GM19395 (cell line): ENCODE results near the gene SMIM17.
"Not testable (repeated sequence)": the region's sequence is repeated elsewhere in the genome, so short reads cannot be mapped to it uniquely, and the experiment has no call there.

Experiments used
- ATAC-seq: cut with Tn5 transposase; IDR thresholded peaks from one replicate; pipeline ENCODE4 v1.9.1; 2021; ENCODE audit warnings: mild to moderate bottlenecking, moderate library complexity; ENCODE audit not compliant: unreplicated experiment

Gene SMIM17

DNA sequence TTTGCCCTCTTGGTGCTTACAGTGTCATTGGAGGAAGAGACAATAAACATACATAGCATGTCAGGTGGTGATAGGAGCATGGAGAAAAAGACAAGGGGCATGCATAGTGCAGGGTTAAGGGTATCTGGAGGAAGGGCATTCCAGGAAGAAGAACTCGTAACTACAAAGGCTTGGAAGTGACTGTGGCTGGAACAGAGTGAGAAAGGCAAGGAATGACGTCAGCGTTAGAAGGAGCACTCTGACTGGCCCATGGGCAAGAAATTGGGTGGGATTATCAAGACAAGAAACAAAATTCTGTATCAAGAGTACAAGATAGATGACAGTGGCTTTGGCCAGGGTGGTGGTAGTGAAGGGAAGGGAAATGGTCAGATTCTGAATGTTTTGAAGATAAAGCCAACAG lies 11.2 kb downstream of the SMIM17 start:
- ATAC-seq = no peak

DNA sequence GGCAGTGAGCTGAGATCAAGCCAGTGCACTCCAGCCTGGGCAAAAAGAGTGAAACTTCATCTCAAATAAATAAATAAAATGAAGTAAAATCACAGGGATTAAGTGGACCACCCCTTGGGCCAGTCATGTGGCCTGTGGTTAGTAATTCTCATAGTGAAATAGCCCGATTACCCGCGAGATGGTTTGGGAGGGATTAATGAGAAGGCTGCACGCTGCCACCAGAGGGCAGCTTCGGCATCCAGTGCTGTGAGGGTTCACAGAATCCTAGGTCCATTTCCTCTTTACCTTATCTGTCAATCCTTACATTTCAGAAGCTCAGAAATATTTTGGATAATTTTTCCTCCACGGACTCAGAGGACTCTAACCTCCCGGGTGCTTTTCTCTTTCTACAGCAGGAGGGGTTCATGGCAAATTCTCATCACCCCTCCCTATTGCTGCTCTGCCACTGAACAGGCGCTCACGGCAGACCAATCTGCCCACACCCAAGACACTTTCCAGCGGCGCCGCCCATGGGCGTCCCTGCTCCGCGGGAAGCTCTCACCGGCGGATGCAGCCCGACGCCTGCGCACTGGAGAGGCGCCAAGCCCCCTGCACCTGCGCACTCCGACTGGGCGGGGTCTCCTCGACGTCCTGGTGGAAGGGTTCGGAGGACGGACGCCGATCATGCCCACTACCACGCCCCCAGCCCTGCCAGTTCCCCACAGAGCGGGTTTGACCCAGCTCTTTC lies 17.6 kb downstream of the SMIM17 start:
- ATAC-seq = no peak

DNA sequence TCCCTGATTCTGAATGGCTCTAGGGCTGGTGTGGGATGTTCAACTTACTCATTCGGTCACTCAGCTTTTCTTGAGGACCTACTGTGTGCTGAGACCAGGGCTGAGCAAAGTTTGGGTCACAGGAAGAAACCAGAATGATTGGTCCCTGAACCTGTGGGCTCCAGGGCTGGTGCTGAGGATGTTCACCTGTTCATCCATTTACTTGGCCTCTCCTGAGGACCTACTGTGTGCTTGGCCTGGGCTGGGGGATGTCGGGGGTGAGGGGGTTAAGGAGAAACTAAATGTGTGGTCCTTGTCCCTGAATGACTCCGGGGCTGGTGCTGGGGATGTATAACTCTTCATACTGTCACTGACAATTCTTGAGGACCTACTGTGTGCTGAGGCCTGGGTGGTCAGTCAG lies 18.3 kb downstream of the SMIM17 start:
- ATAC-seq = no peak

- no peak for ATAC-seq
These were observed 21.1 kb downstream of the SMIM17 start for GRCh38 chr19:56663931-56664500.

- ATAC-seq = no peak
These were observed 21.6 kb downstream of the SMIM17 start for GRCh38 chr19:56664511-56664910.

DNA sequence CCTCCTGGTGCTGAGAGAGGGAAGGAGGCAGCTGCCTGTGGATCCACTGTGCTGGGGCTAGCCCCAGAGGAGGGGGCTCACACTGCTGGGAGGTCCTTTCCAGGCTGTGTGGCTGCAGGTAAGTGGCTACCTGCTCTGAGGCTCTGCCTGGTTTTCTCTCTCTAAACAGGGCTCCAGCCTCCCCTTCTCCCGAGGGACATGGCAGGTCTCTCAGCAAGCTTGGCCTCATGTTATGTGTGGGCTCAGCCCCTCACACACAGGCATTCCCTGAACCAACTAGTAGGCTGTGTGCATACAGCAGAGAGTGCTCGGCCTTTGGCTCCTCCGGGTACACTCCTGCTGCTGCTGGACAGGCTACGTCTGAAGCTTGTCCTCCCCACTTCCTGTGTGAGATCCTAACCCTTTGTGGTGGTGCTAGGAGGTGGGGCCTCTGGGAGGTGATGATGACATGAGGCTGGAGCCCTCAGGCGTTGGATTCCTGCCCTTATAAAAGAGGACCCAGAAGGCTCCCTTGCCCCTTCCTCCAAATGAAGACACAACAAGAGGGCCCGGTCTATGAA lies 24.4 kb downstream of the SMIM17 start:
- ATAC-seq = no peak

DNA sequence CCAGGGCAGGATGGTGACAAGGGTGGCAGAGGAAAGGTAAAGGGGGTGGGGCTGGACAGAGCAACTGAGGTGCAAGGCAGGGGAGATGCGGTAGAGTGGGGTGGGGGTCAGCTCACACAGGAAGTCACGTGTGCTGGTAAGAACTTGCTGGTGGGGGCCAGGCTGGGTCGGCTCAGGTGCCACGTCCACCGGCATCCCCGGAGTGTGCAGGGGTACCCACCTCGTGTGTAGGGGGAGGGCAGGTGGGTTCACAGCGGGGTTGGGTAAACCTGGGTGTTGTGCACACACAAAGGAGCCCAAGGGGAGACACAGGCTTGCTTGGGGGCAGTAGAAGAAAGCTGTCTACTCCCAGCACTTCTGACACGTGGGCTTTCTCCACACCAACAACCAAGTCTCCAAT lies 25.7 kb downstream of the SMIM17 start:
- ATAC-seq = no peak

DNA sequence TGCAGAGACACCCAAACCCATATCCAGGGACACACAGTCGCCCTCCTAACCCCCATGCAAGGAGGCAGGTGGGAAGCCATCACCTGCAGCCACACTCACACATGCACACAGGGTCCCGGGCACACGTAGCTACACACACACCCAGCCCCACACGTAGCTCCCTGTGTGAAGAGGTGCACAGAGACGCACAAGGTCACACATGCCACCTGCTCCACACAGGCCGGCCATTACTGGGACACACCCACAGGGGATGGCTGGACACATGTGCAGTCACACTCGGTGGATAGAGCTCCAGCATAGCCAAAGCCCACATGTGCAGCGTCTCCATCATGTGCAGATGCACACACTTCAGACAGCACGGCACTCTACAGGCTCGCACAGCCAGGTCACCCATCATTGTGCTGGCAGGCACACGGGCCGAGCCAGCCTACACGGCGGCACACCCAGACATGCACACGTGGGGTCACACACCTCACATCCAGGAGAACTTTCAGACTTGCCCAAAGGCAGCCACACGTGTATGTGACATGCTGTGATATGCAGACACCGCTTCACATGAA lies 27.5 kb downstream of the SMIM17 start:
- no peak for ATAC-seq

- ATAC-seq = no peak
These were observed 28.1 kb downstream of the SMIM17 start for GRCh38 chr19:56670961-56671612.

DNA sequence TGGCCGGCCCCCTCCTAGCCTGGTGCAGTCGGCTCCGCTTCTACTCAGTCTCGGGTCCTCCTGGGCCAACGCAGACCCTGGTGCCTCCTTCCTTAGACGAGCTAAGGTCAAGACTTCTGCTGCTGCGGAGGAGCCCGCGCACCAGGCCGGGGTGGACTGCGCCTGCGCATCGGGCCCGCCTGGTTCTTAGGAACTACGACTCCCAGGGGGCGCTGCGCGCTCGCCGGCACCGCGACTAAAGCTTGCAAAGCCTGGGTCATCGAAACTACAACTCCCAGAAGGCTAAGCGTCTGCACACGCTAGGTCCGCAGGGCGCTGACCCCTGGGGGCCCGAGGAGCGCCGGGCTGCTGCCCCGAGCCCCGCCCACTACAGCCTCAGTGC lies 28.6 kb downstream of the SMIM17 start, which contains the start of gene ZNF835:
TSS of gene ZNF835 (minus strand) at position 145 of the 382 bp plus-strand sequence. CDS start 6,559 bp downstream, outside the sequence.
- ATAC-seq = no peak

DNA sequence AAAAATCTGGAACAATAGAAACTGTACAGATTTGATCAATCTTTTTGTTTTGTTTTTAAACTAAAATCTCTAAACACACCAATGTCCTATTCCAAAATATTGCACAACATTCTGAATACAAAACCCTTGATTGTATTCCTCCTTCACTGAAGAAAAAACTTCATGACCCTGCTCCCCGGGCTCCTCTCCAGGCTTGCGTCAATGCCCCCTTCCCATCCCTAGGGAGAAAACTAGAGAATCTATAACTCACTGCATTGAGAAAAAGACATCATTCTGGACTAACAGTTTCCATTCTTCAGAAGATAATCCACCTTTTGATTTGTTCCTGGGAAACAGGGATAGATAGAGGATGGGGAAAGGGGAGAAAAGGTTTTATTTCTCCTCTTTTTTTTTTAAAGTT lies 29.7 kb downstream of the SMIM17 start:
- ATAC-seq = not testable (repeated sequence)

- no peak for ATAC-seq
These were observed 35.2 kb downstream of the SMIM17 start for GRCh38 chr19:56678205-56678604.

DNA sequence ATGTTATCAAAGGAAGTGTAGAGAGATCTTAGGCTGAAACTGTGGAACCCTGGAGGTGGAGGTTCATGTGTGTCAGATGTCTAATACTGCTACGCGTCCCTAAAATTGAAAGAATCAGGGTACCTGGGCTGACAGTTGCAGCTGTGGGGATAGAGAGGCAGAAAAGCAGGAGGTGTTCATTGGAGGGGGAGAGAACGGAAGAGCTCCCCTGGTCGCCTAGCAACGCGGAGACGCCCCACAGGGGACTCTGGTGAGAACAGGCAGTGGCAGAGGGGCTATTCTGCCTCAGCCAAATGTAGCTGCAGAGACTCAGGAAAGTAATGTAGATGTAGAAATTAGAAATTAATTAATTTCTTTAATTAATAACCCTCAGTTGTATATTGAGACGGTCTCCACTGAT lies 38.7 kb downstream of the SMIM17 start:
- no peak for ATAC-seq

- ATAC-seq = no peak
These were observed 40.2 kb downstream of the SMIM17 start for GRCh38 chr19:56683116-56683515.

DNA sequence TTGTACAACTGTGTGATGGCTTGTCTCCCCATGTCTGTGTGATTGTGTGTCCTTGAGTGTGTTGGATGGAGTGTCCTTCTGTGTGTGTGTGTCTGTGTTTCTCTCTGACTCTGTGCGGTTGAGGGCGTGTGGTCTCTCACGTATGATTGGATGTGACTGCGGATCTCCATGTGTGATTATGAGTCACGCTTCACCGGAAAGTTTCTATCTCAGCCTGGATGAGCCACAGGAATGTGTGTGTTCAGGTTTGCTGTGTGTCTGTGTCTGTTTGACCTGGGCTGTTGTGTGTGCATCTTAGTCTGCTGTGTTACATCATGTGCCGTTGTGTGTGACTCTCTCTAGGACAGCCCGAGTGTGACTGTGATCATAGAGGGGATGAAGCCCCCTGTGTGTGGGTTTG lies 44.1 kb downstream of the SMIM17 start:
- no peak for ATAC-seq

- no peak for ATAC-seq
These were observed 46.2 kb downstream of the SMIM17 start for GRCh38 chr19:56689198-56689597.

DNA sequence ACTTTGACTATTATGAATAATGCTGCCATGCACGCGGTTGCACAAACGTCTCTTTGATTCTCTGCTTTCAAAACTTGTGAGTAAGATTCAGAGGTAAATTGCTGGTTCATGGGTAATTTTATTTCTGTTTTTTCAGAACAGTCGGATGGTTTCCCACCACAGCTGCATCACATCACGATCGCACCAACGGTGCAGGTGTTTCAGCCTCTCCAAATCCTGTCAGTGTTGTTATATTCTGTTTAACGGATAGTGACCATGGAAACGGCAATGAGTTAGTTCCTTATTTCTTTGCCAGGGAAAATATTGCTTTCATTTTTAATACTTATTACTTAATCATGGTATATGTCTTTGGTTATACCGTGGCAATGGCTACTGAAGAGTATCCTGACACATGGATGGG lies 47.7 kb downstream of the SMIM17 start:
- no peak for ATAC-seq

GRCh38 chr19:56692206-56692895 lies 49.4 kb downstream of the SMIM17 start:
- ATAC-seq = no peak

DNA sequence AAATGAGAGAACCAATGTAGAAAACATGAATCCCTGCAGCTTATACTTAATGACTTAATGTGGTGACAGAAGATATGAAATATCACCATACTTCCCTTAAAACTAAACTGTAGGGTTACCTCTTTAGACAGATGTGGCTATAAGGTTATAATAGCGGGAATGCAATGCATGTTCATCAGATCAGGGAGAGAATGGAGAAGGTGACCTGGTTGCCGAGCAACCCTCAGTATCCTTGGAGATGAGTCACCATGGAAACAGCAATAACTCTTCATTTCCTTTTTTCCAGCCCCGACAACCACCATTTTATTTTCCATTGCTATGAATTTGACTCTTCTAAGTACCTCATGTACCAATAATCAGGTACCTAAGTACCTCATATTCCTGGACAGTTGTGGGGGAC lies 56.6 kb downstream of the SMIM17 start:
- no peak for ATAC-seq

DNA sequence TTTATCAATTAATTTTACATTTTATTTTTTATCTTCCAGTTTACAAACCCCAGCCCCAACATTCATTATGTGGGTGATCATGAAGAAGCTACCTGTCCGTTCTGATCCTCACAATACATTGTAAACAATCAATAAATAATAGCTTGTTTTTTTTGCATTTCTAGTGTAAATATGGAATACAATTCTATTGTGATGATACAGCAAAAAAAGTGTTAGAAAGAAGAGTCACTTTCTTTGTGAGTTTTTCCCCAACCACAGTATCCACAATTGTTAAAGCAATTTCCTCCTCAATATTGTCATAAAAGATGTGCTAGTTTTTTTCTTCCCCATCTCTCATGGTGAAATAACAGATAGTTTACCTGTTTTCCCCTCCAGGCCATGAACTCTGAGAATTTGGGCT lies 58.9 kb downstream of the SMIM17 start:
- no peak for ATAC-seq

DNA sequence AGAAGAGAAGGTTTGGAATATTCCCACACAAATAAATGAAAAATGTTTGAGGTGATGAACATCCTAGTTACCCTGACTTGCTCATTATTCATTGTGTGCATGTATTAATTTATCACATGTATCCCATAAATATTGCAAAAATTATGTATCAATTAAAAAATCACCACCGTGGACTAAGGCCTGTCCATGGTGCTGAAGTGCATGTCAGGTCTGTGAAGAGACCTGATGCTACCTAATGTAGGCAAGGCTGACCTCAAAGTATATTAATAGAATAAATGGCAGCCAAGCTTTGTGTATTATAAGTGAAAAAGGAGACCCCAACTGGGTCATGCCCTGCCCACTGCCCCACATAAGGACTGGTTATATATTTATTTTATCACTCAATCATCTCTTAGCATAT lies 63.0 kb downstream of the SMIM17 start:
- no peak for ATAC-seq
